ENCODE measurements around the gene TIGD6. TPM values are rescaled to one million over a fixed set of nuclear protein-coding genes. Genes with fewer than 3 reads are reported as not detected.
A peak's percentile ranks its signal among the peaks of the same experiment; 100 is the strongest.

The TIGD6 gene
- total and polyA plus RNA-seq, 7 donors = 1.4 to 7.8 (median 2.8) TPM

GRCh38 chr5:149960272-149961185 is 39.9 kb downstream of the TIGD6 start, which contains the start of gene SLC26A2:
SLC26A2 (plus strand) TSS chr5:149960758; CDS start chr5:149977653, 16,895 bp downstream.
- Histone ChIP-seq H3K36me3 (ENCODE audit: insufficient read depth in 1 of 2, low read depth in 1 of 2) (no peaks in the 10 kb centered on the region), H3K27ac (peak within 1 kb of the TSS; percentile 92), H3K4me1 (no peaks in the 10 kb centered on the region), H3K27me3 (ENCODE audit: insufficient read depth in 3 of 3, low read length in 2 of 3) (no peaks in the 10 kb centered on the region), H3K4me3 (peak within 1 kb of the TSS; percentile 72), H3K9me3 (no peaks in the 10 kb centered on the region)
- intact Hi-C loops (cut with DNase I) = loop anchor here (5.0 kb wide), 2 partner anchors 108 to 128 kb away; no protein-coding TSS in a partner anchor
- TF ChIP-seq, protein P1, sequence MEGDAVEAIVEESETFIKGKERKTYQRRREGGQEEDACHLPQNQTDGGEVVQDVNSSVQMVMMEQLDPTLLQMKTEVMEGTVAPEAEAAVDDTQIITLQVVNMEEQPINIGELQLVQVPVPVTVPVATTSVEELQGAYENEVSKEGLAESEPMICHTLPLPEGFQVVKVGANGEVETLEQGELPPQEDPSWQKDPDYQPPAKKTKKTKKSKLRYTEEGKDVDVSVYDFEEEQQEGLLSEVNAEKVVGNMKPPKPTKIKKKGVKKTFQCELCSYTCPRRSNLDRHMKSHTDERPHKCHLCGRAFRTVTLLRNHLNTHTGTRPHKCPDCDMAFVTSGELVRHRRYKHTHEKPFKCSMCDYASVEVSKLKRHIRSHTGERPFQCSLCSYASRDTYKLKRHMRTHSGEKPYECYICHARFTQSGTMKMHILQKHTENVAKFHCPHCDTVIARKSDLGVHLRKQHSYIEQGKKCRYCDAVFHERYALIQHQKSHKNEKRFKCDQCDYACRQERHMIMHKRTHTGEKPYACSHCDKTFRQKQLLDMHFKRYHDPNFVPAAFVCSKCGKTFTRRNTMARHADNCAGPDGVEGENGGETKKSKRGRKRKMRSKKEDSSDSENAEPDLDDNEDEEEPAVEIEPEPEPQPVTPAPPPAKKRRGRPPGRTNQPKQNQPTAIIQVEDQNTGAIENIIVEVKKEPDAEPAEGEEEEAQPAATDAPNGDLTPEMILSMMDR (IDR thresholded peaks at IDR 0.05) = no peak
- ATAC-seq (peak; percentile 99 to 100 (median 99)), DNase-seq (peak; percentile 98)
- WGBS, 3 donors = 0 to 1% (median 0%) methylated on average over 50 to 84 of the region's 84 CpGs

- no peaks in the 10 kb centered on the region for H3K4me1 ChIP-seq
- DNase-seq = no peak
- H3K27ac ChIP-seq = peak overlapping the region; percentile 92
- intact Hi-C loops (cut with DNase I) = loop anchor here (5.0 kb wide), 2 partner anchors 107 to 127 kb away; no protein-coding TSS in a partner anchor
- no peaks in the 10 kb centered on the region for H3K9me3 ChIP-seq
- peak overlapping the region; percentile 72 for H3K4me3 ChIP-seq
- peak in 2 of 4 donors; percentile 8 to 13 for ATAC-seq
- no peaks in the 10 kb centered on the region for H3K36me3 ChIP-seq (ENCODE audit: insufficient read depth in 1 of 2, low read depth in 1 of 2)
- H3K27me3 ChIP-seq (ENCODE audit: insufficient read depth in 3 of 3, low read length in 2 of 3) = no peaks in the 10 kb centered on the region
- WGBS, 3 donors = 40 to 48% (median 47%) methylated on average over 14 of the region's 14 CpGs
- TF ChIP-seq, protein P1 (IDR thresholded peaks at IDR 0.05) = peak; percentile 37
Measured at GRCh38 chr5:149959406-149960236, 40.8 kb downstream of the TIGD6 start.

- no peak overlapping the region for H3K4me3 ChIP-seq
- no peak for ATAC-seq
- no peaks in the 10 kb centered on the region for H3K27me3 ChIP-seq (ENCODE audit: insufficient read depth in 3 of 3, low read length in 2 of 3)
- TF ChIP-seq, protein P1 (IDR thresholded peaks at IDR 0.05) = no peak
- no peaks in the 10 kb centered on the region for H3K36me3 ChIP-seq (ENCODE audit: insufficient read depth in 1 of 2, low read depth in 1 of 2)
- no peak overlapping the region for H3K27ac ChIP-seq
- intact Hi-C loops (cut with DNase I) = no loop called here
- WGBS, 3 donors = 66 to 76% (median 73%) methylated on average over 4 of the region's 4 CpGs
- H3K4me1 ChIP-seq = no peaks in the 10 kb centered on the region
- H3K9me3 ChIP-seq = no peaks in the 10 kb centered on the region
- DNase-seq = no peak
Measured at GRCh38 chr5:149957855-149958254, 42.6 kb downstream of the TIGD6 start.

GRCh38 chr5:149956685-149957084 is 43.8 kb downstream of the TIGD6 start:
- Histone ChIP-seq H3K4me3 (no peak overlapping the region), H3K36me3 (ENCODE audit: insufficient read depth in 1 of 2, low read depth in 1 of 2) (no peaks in the 10 kb centered on the region), H3K9me3 (no peaks in the 10 kb centered on the region), H3K4me1 (no peaks in the 10 kb centered on the region), H3K27me3 (ENCODE audit: insufficient read depth in 3 of 3, low read length in 2 of 3) (no peaks in the 10 kb centered on the region), H3K27ac (no peak overlapping the region)
- 75 to 91% (median 77%) methylated on average over 5 of the region's 5 CpGs for WGBS, 3 donors
- DNase-seq (no peak), ATAC-seq (no peak)
- intact Hi-C loops (cut with DNase I) = no loop called here
- TF ChIP-seq, protein P1 (IDR thresholded peaks at IDR 0.05) = no peak

Measured in psoas muscle (tissue), 8 donors.